DND-41 (cell line): Measurements from ENCODE around the gene SNTA1.
A peak's percentile ranks its signal among the peaks of the same experiment; 100 is the strongest.

Experiments used
- EZH2 ChIP-seq: IDR thresholded peaks from 3 replicates; pipeline ENCODE4 v1.6.1; 2012; ENCODE audit warnings: borderline replicate concordance, low read depth, mild to moderate bottlenecking, moderate library complexity, low read length, inconsistent platforms; ENCODE audit not compliant: severe bottlenecking
- TF ChIP-seq, protein P1 (sequence below): IDR thresholded peaks from 2 replicates; pipeline ENCODE4 v1.5.1; 2012; ENCODE audit warnings: borderline replicate concordance, low read length, moderate library complexity, mild to moderate bottlenecking; ENCODE audit not compliant: poor library complexity, severe bottlenecking; ENCODE audit errors: extremely low read depth

DNA sequence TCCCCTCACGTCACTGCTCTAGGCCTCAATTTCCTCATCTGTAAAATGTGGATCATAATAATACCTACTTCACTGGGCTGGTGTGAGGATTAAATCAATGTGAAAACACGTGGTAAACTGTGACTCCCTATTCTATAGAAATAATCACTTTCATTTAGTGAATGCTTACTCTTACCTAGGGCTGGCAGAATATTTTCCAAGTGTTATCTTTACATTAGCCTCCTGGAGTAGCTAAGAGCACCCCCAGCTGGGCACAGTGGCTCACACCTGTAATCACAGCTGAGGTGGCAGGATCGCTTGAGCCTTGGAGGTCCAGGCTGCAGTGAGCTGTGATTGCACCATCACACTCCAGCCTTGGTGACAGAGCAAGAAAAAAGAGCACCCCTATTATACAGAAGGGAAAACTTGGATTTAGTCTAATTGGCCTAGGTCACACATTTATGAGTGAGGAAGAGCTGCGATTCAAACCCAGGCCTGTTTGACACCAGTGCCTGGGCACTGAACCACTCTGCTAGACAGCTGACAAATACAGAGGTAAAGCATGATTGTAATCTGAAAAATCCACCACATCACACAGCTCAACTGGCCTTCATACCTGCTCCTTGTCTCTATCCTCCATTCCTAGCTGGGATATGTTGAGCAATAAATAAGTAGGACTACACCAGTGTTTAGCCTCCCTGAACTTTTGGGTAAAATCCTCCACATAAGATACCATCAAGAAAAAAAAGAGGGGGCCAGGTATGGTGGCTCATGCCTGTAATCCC is 1.4 kb upstream of the SNTA1 start:
- TF ChIP-seq, protein P1, sequence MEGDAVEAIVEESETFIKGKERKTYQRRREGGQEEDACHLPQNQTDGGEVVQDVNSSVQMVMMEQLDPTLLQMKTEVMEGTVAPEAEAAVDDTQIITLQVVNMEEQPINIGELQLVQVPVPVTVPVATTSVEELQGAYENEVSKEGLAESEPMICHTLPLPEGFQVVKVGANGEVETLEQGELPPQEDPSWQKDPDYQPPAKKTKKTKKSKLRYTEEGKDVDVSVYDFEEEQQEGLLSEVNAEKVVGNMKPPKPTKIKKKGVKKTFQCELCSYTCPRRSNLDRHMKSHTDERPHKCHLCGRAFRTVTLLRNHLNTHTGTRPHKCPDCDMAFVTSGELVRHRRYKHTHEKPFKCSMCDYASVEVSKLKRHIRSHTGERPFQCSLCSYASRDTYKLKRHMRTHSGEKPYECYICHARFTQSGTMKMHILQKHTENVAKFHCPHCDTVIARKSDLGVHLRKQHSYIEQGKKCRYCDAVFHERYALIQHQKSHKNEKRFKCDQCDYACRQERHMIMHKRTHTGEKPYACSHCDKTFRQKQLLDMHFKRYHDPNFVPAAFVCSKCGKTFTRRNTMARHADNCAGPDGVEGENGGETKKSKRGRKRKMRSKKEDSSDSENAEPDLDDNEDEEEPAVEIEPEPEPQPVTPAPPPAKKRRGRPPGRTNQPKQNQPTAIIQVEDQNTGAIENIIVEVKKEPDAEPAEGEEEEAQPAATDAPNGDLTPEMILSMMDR, result peak; percentile 58
- TF ChIP-seq EZH2, result no peak
